PFSK-1 (cell line): Measurements from ENCODE around the gene CDK1.

Experiments used
- FOXP2 ChIP-seq: optimal IDR thresholded peaks from 2 replicates; pipeline ENCODE3; 2011; ENCODE audit warnings: borderline replicate concordance, control low read depth, inconsistent platforms; ENCODE audit not compliant: insufficient read depth; ENCODE audit errors: extremely low read length, extremely low read depth
- POLR2AphosphoS5 ChIP-seq: IDR thresholded peaks from 2 replicates; pipeline ENCODE4 v1.6.1; 2012; ENCODE audit warnings: low read depth, mild to moderate bottlenecking, control low read depth, low read length, moderate library complexity
- REST ChIP-seq, 2 experiments: IDR thresholded peaks; 2 replicates each; pipeline versions ENCODE4 v1.6.1 to v1.8.0; 2011 to 2012; ENCODE audit warnings: low read depth in 2 of 2, low read length in 2 of 2, control low read depth in 1 of 2, inconsistent platforms in 1 of 2, mild to moderate bottlenecking in 1 of 2, moderate library complexity in 1 of 2; ENCODE audit not compliant: insufficient read depth in 1 of 2
- SIN3A ChIP-seq: IDR thresholded peaks from 2 replicates; pipeline ENCODE4 v1.6.1; 2012; ENCODE audit warnings: mild to moderate bottlenecking, low read length, moderate library complexity, borderline replicate concordance; ENCODE audit not compliant: insufficient read depth
- TAF1 ChIP-seq: IDR thresholded peaks from 2 replicates; pipeline ENCODE4 v1.6.1; 2012; ENCODE audit warnings: low read length, control low read depth, borderline replicate concordance; ENCODE audit not compliant: insufficient read depth

The CDK1 gene

GRCh38 chr10:60825520-60825919 is 47.2 kb downstream of the CDK1 start:
- TF ChIP-seq REST (IDR thresholded peaks at IDR 0.05; ENCODE audit: insufficient read depth in 1 of 2, low read depth in 2 of 2, low read length in 2 of 2) (no peak), TAF1 (no peak), FOXP2 (no peak)

- TF ChIP-seq TAF1 (no peak), POLR2AphosphoS5 (no peak), REST (IDR thresholded peaks at IDR 0.05; ENCODE audit: insufficient read depth in 1 of 2, low read depth in 2 of 2, low read length in 2 of 2) (no peak), FOXP2 (no peak), SIN3A (no peak)
Measured at GRCh38 chr10:60827791-60828488, 49.7 kb downstream of the CDK1 start.

GRCh38 chr10:60828489-60828852 is 50.2 kb downstream of the CDK1 start:
- TF ChIP-seq FOXP2: no peak
- TF ChIP-seq REST (IDR thresholded peaks at IDR 0.05; ENCODE audit: insufficient read depth in 1 of 2, low read depth in 2 of 2, low read length in 2 of 2): no peak
- TF ChIP-seq SIN3A: no peak
- TF ChIP-seq TAF1: no peak
- no peak for TF ChIP-seq POLR2AphosphoS5

GRCh38 chr10:60834401-60834800 is 56.1 kb downstream of the CDK1 start:
- TF ChIP-seq REST (IDR thresholded peaks at IDR 0.05; ENCODE audit: insufficient read depth in 1 of 2, low read depth in 2 of 2, low read length in 2 of 2) (no peak), POLR2AphosphoS5 (no peak), TAF1 (no peak), SIN3A (no peak), FOXP2 (no peak)

GRCh38 chr10:60835049-60835448 is 56.8 kb downstream of the CDK1 start:
- no peak for TF ChIP-seq SIN3A
- no peak for TF ChIP-seq FOXP2
- no peak for TF ChIP-seq REST (IDR thresholded peaks at IDR 0.05; ENCODE audit: insufficient read depth in 1 of 2, low read depth in 2 of 2, low read length in 2 of 2)
- no peak for TF ChIP-seq TAF1
- no peak for TF ChIP-seq POLR2AphosphoS5
